ENCODE measurements around the gene ZNF560. TPM values are rescaled to one million over a fixed set of nuclear protein-coding genes. Genes with fewer than 3 reads are reported as not detected.

ZNF560 gene
- total RNA-seq, 1 experiment from 2014 or later = 4.4 TPM

- Mint-ChIP-seq H3K9me3 (peaks cover 94% of the 10 kb centered on the region), H3K36me3 (peaks cover 97% of the 10 kb centered on the region), H3K27me3 (ENCODE audit: low read depth) (peaks cover 11% of the 10 kb centered on the region), H3K4me3 (no peak overlapping the region), H3K4me1 (no peaks in the 10 kb centered on the region), H3K27ac (no peak overlapping the region)
- no peak for ATAC-seq
- no peak for DNase-seq (ENCODE audit: low spot score)
- ChIA-PET CTCF (no interaction called here), POLR2A (no interaction called here)
- TF ChIP-seq, protein P1, sequence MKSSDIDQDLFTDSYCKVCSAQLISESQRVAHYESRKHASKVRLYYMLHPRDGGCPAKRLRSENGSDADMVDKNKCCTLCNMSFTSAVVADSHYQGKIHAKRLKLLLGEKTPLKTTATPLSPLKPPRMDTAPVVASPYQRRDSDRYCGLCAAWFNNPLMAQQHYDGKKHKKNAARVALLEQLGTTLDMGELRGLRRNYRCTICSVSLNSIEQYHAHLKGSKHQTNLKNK (CRISPR knock-in tag; IDR thresholded peaks at IDR 0.05) = no peak
- TF ChIP-seq CREM (CRISPR knock-in tag; IDR thresholded peaks at IDR 0.05) (no peak), KAT7 (CRISPR knock-in tag; IDR thresholded peaks at IDR 0.05; ENCODE audit: borderline replicate concordance) (no peak), SP1 (CRISPR knock-in tag; conservative IDR thresholded peaks at IDR 0.05) (no peak), ZNF232 (CRISPR knock-in tag; IDR thresholded peaks at IDR 0.05) (no peak), FOXJ3 (CRISPR knock-in tag; IDR thresholded peaks at IDR 0.05; ENCODE audit: borderline replicate concordance) (no peak), CTCF (IDR thresholded peaks at IDR 0.05) (no peak)
- TF ChIP-seq, protein P2, sequence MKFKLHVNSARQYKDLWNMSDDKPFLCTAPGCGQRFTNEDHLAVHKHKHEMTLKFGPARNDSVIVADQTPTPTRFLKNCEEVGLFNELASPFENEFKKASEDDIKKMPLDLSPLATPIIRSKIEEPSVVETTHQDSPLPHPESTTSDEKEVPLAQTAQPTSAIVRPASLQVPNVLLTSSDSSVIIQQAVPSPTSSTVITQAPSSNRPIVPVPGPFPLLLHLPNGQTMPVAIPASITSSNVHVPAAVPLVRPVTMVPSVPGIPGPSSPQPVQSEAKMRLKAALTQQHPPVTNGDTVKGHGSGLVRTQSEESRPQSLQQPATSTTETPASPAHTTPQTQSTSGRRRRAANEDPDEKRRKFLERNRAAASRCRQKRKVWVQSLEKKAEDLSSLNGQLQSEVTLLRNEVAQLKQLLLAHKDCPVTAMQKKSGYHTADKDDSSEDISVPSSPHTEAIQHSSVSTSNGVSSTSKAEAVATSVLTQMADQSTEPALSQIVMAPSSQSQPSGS (CRISPR knock-in tag; IDR thresholded peaks at IDR 0.05; ENCODE audit: borderline replicate concordance, low read depth) = no peak
- TF ChIP-seq, protein P3, sequence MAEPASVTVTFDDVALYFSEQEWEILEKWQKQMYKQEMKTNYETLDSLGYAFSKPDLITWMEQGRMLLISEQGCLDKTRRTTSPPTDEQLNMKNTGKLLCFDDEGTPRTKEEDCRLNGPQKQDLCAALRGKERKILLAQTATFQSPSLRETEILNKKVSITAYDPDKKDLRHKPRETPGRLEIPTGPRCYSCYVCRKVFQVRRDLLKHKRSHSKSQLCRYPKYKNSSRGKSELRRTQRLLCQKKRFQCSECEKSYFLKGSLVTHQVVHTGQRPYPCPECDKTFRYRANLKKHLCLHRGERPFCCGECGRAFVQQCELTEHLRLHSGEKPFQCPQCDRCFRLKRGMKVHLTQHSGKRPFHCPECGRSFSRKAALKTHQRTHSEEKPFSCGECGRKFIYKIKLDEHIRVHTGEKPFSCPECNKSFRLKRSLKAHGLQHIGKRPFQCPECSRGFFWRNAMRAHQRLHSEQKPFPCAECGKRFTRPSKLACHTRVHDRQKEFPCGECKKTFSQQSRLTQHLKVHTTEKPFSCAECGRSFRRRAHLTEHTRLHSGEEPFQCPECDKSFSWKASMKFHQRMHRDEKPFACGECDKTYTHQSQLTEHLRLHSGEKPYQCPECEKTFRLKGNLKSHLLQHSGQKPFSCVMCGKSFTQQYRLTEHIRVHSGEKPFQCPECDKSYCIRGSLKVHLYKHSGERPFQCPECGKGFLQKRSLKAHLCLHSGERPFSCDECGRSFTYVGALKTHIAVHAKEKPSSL (CRISPR knock-in tag; conservative IDR thresholded peaks at IDR 0.05) = no peak
Observed at GRCh38 chr19:9467161-9467560, 31.3 kb downstream of the ZNF560 start.

DNA sequence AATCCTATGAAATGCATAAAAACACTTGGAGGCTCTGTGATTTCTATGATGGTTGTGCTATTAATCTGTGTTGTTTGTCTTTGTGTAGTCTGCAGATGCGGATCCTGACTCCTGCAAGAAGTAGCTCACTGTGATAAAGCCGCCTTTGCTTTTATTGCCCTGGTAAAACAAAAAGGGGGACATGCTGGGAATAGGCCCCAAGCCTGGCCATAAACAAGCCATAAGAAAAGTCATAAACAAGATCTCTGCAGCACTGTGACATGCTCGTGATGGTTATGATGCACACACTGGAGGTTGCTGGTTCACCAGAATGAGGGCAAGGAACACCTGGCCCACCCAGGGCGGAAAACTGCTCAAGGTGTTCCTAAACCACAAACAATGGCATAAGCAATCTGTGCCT is 36.5 kb downstream of the ZNF560 start:
- DNase-seq (ENCODE audit: low spot score) (no peak), ATAC-seq (no peak)
- Mint-ChIP-seq H3K36me3 (peaks cover 76% of the 10 kb centered on the region), H3K4me1 (no peaks in the 10 kb centered on the region), H3K27ac (no peak overlapping the region), H3K27me3 (ENCODE audit: low read depth) (peaks cover 8% of the 10 kb centered on the region), H3K9me3 (peaks cover 97% of the 10 kb centered on the region), H3K4me3 (no peak overlapping the region)
- CTCF ChIA-PET = no interaction called here
- POLR2A ChIA-PET = no interaction called here
- TF ChIP-seq IRF2 (CRISPR knock-in tag; IDR thresholded peaks at IDR 0.05; ENCODE audit: borderline replicate concordance, low read depth) = no peak
- TF ChIP-seq, protein P4, sequence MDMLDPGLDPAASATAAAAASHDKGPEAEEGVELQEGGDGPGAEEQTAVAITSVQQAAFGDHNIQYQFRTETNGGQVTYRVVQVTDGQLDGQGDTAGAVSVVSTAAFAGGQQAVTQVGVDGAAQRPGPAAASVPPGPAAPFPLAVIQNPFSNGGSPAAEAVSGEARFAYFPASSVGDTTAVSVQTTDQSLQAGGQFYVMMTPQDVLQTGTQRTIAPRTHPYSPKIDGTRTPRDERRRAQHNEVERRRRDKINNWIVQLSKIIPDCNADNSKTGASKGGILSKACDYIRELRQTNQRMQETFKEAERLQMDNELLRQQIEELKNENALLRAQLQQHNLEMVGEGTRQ (CRISPR knock-in tag; IDR thresholded peaks at IDR 0.05) = no peak
- TF ChIP-seq ZNF232 (CRISPR knock-in tag; IDR thresholded peaks at IDR 0.05) = no peak
- no peak for TF ChIP-seq ERG (CRISPR knock-in tag; IDR thresholded peaks at IDR 0.05)
- TF ChIP-seq RORB (CRISPR knock-in tag; IDR thresholded peaks at IDR 0.05) = no peak
- TF ChIP-seq, protein P5, sequence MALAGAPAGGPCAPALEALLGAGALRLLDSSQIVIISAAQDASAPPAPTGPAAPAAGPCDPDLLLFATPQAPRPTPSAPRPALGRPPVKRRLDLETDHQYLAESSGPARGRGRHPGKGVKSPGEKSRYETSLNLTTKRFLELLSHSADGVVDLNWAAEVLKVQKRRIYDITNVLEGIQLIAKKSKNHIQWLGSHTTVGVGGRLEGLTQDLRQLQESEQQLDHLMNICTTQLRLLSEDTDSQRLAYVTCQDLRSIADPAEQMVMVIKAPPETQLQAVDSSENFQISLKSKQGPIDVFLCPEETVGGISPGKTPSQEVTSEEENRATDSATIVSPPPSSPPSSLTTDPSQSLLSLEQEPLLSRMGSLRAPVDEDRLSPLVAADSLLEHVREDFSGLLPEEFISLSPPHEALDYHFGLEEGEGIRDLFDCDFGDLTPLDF (CRISPR knock-in tag; IDR thresholded peaks at IDR 0.05) = no peak
- no peak for TF ChIP-seq PREB (CRISPR knock-in tag; IDR thresholded peaks at IDR 0.05; ENCODE audit: borderline replicate concordance)
- no peak for TF ChIP-seq SMAD3 (CRISPR knock-in tag; IDR thresholded peaks at IDR 0.05; ENCODE audit: borderline replicate concordance)
- TF ChIP-seq, protein P6, sequence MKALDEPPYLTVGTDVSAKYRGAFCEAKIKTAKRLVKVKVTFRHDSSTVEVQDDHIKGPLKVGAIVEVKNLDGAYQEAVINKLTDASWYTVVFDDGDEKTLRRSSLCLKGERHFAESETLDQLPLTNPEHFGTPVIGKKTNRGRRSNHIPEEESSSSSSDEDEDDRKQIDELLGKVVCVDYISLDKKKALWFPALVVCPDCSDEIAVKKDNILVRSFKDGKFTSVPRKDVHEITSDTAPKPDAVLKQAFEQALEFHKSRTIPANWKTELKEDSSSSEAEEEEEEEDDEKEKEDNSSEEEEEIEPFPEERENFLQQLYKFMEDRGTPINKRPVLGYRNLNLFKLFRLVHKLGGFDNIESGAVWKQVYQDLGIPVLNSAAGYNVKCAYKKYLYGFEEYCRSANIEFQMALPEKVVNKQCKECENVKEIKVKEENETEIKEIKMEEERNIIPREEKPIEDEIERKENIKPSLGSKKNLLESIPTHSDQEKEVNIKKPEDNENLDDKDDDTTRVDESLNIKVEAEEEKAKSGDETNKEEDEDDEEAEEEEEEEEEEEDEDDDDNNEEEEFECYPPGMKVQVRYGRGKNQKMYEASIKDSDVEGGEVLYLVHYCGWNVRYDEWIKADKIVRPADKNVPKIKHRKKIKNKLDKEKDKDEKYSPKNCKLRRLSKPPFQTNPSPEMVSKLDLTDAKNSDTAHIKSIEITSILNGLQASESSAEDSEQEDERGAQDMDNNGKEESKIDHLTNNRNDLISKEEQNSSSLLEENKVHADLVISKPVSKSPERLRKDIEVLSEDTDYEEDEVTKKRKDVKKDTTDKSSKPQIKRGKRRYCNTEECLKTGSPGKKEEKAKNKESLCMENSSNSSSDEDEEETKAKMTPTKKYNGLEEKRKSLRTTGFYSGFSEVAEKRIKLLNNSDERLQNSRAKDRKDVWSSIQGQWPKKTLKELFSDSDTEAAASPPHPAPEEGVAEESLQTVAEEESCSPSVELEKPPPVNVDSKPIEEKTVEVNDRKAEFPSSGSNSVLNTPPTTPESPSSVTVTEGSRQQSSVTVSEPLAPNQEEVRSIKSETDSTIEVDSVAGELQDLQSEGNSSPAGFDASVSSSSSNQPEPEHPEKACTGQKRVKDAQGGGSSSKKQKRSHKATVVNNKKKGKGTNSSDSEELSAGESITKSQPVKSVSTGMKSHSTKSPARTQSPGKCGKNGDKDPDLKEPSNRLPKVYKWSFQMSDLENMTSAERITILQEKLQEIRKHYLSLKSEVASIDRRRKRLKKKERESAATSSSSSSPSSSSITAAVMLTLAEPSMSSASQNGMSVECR (CRISPR knock-in tag; IDR thresholded peaks at IDR 0.05; ENCODE audit: borderline replicate concordance) = no peak
- no peak for TF ChIP-seq CREM (CRISPR knock-in tag; IDR thresholded peaks at IDR 0.05)
- TF ChIP-seq JAZF1 (CRISPR knock-in tag; IDR thresholded peaks at IDR 0.05) = no peak
